ENCODE measurements around the gene PREB.
"Not testable (repeated sequence)": the region's sequence is repeated elsewhere in the genome, so short reads cannot be mapped to it uniquely, and the experiment has no call there.

PREB gene

DNA sequence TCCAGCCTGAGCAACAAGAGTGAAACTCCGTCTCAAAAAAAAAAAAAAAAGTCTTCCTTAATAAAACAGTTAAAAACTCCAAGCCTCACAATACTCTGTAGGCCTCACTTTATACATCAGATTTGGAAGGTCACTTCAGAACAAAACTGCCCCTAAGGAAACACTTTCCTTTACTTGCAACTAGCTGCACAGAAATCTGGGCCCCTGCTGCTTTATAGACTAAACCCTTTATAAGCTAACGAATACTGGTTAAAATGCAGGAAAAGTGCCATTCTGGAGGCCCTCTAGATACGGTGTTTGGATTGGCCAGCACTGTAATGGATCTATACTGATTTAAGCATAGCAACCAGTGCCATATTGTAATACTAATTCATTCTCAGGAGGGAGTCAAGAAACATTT is 9.3 kb downstream of the PREB start:
- DNase-seq (ENCODE audit: low spot score), result no peak

- DNase-seq (ENCODE audit: low spot score), result peak; percentile 31
These were observed 10.9 kb downstream of the PREB start, which contains the start of gene ABHD1 for GRCh38 chr2:27123302-27124150. ABHD1 (plus strand) TSS chr2:27123815; CDS start chr2:27123949, 134 bp downstream.

GRCh38 chr2:27122791-27123190 is 11.6 kb downstream of the PREB start:
- DNase-seq (ENCODE audit: low spot score), result no peak

DNA sequence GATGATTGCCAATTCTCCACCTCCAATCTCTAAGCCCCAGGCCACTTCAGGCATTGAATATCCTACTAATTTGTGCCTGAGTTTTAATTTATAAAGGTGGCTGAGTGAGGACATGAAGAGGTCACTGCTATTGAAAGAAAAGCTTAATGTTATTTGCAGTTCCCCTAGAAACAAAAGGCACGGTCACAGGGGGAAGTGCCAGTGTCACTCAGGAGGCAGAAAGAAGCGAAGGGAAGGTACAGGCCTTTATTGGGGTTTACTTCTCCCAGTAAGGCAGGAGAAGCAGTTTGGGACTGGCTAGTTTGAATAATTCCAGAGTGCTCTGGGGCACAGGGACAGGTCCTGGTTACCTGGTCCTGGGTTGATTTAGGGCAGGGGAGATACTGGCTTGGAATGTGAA is 12.5 kb downstream of the PREB start:
- DNase-seq (ENCODE audit: low spot score), result no peak

DNA sequence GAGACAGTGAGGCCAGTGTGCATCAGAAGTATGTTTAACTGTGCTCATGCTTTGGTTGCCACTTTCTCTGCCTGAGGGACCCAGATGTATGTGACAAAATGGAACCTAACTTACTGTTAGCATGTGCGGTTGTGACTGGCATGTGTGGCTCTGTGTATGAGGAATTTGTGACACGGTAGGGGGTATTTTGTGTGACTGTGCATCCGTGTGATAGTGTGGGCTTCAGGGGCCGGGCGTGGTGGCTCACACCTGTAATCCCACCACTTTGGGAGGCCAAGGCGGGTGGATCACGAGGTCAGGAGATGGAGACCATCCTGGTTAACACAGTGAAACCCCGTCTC is 15.1 kb downstream of the PREB start:
- not testable (repeated sequence) for DNase-seq (ENCODE audit: low spot score)

- DNase-seq (ENCODE audit: low spot score), result no peak
These were observed 15.7 kb downstream of the PREB start, which contains the start of gene CGREF1 for GRCh38 chr2:27118525-27119329. CGREF1 (minus strand) TSS chr2:27119128; CDS start chr2:27104366, 14,762 bp downstream.

DNA sequence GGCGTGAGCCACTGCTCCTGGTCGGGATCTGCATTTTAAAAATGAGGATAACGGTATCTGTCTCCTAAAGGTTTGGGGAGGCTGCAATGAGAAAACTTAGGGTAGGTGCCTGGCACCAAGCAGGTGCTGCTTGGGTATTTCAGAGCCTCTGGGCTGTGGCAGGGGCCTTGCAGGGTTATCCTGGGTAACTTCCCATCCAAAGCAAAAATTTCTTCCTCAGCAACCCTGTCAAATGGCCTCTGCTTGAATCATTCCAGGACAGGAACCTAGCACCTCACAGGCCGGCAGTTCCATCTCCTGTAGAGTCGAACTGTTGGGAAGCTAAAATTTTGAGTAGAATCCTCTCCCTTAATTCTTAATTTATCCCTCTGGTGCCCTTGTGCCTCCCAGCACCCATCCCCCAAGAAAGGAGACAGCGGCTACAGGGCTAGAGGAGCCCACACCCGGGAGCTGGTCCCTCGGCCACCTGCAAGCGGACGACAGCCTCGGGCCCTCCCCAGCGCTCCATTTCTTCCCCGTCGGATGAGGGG is 16.4 kb downstream of the PREB start:
- no peak for DNase-seq (ENCODE audit: low spot score)

DNA sequence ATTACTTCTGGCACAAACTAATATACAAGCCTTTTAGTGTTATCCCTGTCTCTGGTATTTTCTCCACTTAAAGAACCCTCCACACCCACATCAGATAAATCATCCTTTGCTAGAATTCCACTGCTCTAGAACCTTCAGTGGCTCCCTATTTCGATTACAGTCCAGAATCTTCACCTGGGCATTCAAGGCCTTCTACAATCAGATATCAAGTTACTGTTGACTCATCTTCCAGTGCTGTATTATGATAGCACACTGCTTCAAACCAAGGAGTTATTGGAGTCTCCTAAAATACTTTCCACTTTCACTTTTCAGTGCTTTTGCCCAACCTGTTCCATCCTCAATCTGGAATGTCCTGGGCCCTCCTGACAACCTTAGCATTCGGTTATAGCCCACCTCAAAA is 18.9 kb downstream of the PREB start:
- DNase-seq (ENCODE audit: low spot score), result no peak

DNA sequence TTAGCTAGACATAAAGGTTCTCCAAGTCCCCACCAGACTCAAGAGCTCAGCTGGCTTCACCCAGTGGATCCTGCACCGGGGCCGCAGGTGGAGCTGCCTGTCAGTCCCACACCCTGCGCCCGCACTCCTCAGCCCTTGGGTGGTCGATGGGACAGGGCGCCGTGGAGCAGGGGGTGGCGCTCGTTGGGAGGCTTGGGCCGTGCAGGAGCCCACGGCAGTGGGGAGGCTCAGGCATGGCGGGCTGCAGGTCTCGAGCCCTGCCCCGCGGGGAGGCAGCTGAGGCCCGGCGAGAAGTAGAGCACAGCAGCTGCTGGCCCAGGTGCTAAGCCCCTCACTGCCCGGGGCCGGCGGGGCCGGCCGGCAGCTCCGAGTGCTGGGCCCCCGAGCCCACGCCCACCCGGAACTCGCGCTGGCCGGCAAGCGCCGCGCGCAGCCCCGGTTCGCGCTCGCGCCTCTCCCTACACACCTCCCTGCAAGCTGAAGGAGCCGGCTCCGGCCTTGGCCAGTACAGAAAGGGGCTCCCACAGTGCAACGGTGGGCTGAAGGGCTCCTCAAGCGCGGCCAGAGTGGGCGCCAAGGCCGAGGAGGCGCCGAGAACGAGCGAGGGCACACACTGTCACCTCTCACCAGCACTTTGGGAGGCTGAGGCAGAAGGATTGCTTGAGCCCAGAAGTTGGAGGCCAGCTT is 22.9 kb downstream of the PREB start:
- not testable (repeated sequence) for DNase-seq (ENCODE audit: low spot score)

DNA sequence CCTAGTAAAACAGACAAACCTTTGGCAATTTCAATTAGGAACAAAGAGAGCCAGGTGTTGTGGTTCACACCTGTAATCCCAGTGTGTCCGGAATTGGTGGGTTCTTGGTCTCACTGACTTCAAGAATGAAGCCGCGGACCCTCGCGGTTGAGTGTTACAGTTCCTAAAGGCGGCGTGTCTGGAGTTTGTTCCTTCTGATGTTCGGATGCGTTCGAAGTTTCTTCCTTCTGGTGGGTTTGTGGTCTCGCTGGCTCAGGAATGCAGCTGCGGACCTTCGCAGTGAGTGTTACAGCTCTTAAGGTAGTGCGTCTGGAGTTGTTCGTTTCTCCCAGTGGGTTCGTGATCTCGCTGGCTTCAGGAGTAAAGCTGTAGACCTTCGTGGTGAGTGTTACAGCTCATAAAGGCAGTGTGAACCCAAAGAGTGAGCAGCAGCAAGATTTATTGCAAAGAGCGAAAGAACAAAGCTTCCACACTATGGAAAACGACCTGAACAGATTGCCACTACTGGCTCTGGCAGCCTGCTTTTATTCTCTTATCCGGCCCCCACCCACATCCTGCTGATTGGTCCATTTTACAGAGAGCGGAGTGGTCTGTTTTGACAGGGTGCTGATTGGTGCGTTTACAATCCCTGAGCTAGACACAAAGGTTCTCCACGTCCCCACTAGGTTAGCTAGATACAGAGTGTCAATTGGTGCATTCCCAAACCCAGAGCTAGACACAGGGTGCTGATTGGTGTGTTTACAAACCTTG is 23.7 kb downstream of the PREB start:
- DNase-seq (ENCODE audit: low spot score), result not testable (repeated sequence)

GRCh38 chr2:27109083-27109482 is 25.4 kb downstream of the PREB start:
- DNase-seq (ENCODE audit: low spot score), result no peak

DNA sequence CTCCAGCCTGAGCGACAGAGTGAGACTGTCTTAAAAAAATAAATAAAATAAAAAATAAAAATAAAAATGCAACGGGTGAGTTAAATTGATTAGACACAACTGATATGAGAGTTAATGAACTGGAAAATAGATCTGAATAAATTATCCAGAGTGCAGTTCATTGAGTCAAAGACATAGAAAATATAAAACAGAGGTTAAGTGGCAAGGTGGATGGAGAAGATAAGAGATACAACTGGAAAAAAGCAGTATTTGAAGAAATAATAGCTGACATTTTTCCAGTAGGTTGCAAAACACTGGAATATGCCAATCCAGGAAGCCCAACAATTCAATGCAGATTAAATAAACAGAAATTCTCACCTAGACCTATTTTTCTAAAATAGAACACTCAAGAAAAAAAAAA is 26.2 kb downstream of the PREB start:
- DNase-seq (ENCODE audit: low spot score), result no peak

DNA sequence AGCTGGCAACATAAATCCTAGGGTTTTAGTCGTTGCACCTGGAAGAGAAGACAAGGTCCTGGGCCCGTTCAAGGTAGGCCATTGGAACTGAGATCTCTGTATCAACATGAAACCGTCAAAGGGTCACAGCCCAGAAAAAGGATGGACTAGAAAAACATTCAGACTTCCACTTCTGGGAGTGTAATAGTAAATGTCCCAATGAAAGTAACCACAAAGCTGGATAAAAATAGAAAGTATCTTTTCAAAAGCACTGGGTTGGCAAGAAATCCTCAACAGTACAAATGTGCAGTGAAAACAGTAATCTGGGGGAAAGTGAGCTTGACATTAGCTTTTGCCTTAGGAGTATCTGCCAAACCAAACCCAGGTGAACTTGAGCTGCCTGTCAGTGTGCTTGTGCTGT is 28.5 kb downstream of the PREB start:
- DNase-seq (ENCODE audit: low spot score), result no peak

DNA sequence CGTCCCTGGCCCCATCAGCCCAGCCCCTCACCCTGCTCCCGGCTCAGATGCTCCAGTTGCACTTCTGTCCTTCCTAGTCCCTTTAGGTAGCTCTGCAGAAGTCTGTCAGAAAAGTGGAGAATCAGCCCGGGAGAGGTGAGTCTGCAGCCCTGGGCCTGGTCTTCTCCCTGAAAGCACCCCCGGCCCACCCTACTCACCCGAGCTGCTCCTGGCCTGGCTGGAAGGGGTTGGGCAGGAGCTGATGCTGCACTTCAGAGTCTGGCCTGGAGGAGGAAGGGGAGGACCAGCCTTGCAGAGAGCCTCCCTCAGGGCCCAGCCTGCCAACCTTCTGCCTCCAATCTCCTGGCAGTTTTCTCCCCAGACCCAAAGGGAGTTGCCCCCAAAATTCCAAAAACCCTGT is 32.1 kb downstream of the PREB start:
- no peak for DNase-seq (ENCODE audit: low spot score)

- DNase-seq (ENCODE audit: low spot score), result no peak
These were observed 34.4 kb downstream of the PREB start for GRCh38 chr2:27100036-27100435.

- DNase-seq (ENCODE audit: low spot score), result no peak
These were observed 35.0 kb downstream of the PREB start for GRCh38 chr2:27099334-27099955.

GRCh38 chr2:27097341-27097740 is 37.1 kb downstream of the PREB start:
- DNase-seq (ENCODE audit: low spot score), result no peak

GRCh38 chr2:27096748-27097297 is 37.6 kb downstream of the PREB start:
- DNase-seq (ENCODE audit: low spot score), result no peak

- DNase-seq (ENCODE audit: low spot score), result peak; percentile 52
These were observed 38.4 kb downstream of the PREB start for GRCh38 chr2:27095745-27096651.

GRCh38 chr2:27095427-27095744 is 39.0 kb downstream of the PREB start:
- no peak for DNase-seq (ENCODE audit: low spot score)

Measured in hematopoietic multipotent progenitor cell treated with erythropoietin and hydrocortisone succinate and interleukin-3 and kit ligand, for 15 days (in vitro differentiated cells).